ENCODE measurements around the gene MEGF8.

The MEGF8 gene

GRCh38 chr19:42360787-42361544 lies 35.5 kb downstream of the MEGF8 start:
- TF ChIP-seq TAF1 (IDR thresholded peaks at IDR 0.05; ENCODE audit: borderline replicate concordance, insufficient read depth, low read length) (no peak), SIN3A (IDR thresholded peaks at IDR 0.05; ENCODE audit: borderline replicate concordance, insufficient read depth, low read length) (no peak), REST (IDR thresholded peaks at IDR 0.05; ENCODE audit: insufficient read depth in 1 of 2, low read depth in 2 of 2, low read length in 2 of 2) (no peak), FOXP2 (optimal IDR thresholded peaks at IDR 0.05; ENCODE audit: borderline replicate concordance, extremely low read depth, extremely low read length, insufficient read depth) (no peak), POLR2AphosphoS5 (IDR thresholded peaks at IDR 0.05; ENCODE audit: low read depth, low read length) (no peak)

DNA sequence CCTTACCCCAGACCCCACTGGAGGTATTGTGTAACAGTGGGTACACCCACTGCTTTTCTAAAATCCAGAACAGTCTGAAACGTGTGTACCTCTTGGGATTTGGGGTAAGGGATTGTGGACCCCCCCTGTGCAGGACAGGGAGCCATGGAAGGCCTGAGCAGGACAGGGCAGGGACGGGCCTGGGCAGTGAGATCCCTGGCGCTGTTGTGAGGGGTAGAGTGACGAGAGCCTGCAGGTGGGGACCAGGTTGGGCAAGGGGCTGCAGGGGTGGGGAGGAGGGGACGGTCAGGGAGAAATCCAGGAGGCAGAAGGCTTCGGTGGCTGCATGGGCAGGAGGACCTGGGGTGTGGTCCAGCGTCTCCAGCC lies 36.1 kb downstream of the MEGF8 start:
- TF ChIP-seq TAF1 (IDR thresholded peaks at IDR 0.05; ENCODE audit: borderline replicate concordance, insufficient read depth, low read length) = no peak
- no peak for TF ChIP-seq POLR2AphosphoS5 (IDR thresholded peaks at IDR 0.05; ENCODE audit: low read depth, low read length)

GRCh38 chr19:42362342-42362741 lies 36.9 kb downstream of the MEGF8 start:
- TF ChIP-seq POLR2AphosphoS5 (IDR thresholded peaks at IDR 0.05; ENCODE audit: low read depth, low read length) (no peak), REST (IDR thresholded peaks at IDR 0.05; ENCODE audit: insufficient read depth in 1 of 2, low read depth in 2 of 2, low read length in 2 of 2) (no peak), FOXP2 (optimal IDR thresholded peaks at IDR 0.05; ENCODE audit: borderline replicate concordance, extremely low read depth, extremely low read length, insufficient read depth) (no peak), SIN3A (IDR thresholded peaks at IDR 0.05; ENCODE audit: borderline replicate concordance, insufficient read depth, low read length) (no peak), TAF1 (IDR thresholded peaks at IDR 0.05; ENCODE audit: borderline replicate concordance, insufficient read depth, low read length) (no peak)

- TF ChIP-seq FOXP2 (optimal IDR thresholded peaks at IDR 0.05; ENCODE audit: borderline replicate concordance, extremely low read depth, extremely low read length, insufficient read depth) (no peak), POLR2AphosphoS5 (IDR thresholded peaks at IDR 0.05; ENCODE audit: low read depth, low read length) (no peak), SIN3A (IDR thresholded peaks at IDR 0.05; ENCODE audit: borderline replicate concordance, insufficient read depth, low read length) (no peak), TAF1 (IDR thresholded peaks at IDR 0.05; ENCODE audit: borderline replicate concordance, insufficient read depth, low read length) (no peak), REST (IDR thresholded peaks at IDR 0.05; ENCODE audit: insufficient read depth in 1 of 2, low read depth in 2 of 2, low read length in 2 of 2) (no peak)
Measured at GRCh38 chr19:42362891-42363440, 37.5 kb downstream of the MEGF8 start.

- TF ChIP-seq POLR2AphosphoS5 (IDR thresholded peaks at IDR 0.05; ENCODE audit: low read depth, low read length) = no peak
- TF ChIP-seq TAF1 (IDR thresholded peaks at IDR 0.05; ENCODE audit: borderline replicate concordance, insufficient read depth, low read length) = no peak
- no peak for TF ChIP-seq FOXP2 (optimal IDR thresholded peaks at IDR 0.05; ENCODE audit: borderline replicate concordance, extremely low read depth, extremely low read length, insufficient read depth)
- TF ChIP-seq REST (IDR thresholded peaks at IDR 0.05; ENCODE audit: insufficient read depth in 1 of 2, low read depth in 2 of 2, low read length in 2 of 2) = no peak
Measured at GRCh38 chr19:42363614-42364346, 38.3 kb downstream of the MEGF8 start.

All from PFSK-1 (cell line).